ENCODE measurements around the gene MCC.

Gene MCC

DNA sequence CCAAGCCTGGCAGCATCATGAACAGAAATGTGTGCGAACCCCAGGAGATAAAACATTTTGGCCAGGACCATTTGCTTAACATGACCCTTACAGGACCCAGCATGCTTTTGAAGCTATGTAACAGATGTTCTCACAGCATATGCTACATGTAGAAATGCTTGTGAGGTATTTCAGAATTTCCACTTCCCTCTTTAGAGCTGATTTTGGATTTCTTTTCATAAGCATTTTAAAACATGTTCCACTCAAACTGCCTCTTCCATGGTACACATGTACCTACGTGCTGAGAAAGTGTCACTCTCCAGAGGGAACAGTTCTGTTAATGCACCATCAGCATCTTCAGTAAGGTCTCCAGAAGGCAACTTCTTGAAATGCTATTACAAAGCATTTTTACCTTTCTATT, 37.8 kb downstream of the MCC start:
- H3K4me3 ChIP-seq (ENCODE audit: low read length): no peak overlapping the region
- TF ChIP-seq, protein P1, sequence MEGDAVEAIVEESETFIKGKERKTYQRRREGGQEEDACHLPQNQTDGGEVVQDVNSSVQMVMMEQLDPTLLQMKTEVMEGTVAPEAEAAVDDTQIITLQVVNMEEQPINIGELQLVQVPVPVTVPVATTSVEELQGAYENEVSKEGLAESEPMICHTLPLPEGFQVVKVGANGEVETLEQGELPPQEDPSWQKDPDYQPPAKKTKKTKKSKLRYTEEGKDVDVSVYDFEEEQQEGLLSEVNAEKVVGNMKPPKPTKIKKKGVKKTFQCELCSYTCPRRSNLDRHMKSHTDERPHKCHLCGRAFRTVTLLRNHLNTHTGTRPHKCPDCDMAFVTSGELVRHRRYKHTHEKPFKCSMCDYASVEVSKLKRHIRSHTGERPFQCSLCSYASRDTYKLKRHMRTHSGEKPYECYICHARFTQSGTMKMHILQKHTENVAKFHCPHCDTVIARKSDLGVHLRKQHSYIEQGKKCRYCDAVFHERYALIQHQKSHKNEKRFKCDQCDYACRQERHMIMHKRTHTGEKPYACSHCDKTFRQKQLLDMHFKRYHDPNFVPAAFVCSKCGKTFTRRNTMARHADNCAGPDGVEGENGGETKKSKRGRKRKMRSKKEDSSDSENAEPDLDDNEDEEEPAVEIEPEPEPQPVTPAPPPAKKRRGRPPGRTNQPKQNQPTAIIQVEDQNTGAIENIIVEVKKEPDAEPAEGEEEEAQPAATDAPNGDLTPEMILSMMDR (conservative IDR thresholded peaks at IDR 0.05; ENCODE audit: low read depth, low read length): no peak
- no peak for DNase-seq (ENCODE audit: low read depth)

DNA sequence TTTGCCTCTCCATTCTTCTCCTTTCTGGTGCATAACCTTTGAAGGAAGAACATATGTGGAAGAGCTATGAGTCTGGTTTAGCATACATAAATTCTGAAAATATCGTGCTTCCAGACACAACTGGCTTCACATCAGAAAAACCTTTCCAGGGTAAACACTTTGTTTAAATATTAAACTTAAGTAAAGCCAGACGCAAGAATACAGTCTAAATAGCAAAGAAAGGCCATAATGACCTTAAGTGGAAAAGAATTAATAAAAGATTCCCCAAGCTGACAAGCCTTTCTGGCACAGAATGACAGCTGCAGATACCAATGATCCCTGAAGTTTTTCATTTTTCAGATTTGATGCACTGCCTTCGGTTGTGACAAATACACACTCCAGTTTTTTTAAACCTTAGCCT, 40.0 kb downstream of the MCC start:
- no peak overlapping the region for H3K4me3 ChIP-seq (ENCODE audit: low read length)
- no peak for DNase-seq (ENCODE audit: low read depth)
- TF ChIP-seq, protein P1 (conservative IDR thresholded peaks at IDR 0.05; ENCODE audit: low read depth, low read length): no peak

DNA sequence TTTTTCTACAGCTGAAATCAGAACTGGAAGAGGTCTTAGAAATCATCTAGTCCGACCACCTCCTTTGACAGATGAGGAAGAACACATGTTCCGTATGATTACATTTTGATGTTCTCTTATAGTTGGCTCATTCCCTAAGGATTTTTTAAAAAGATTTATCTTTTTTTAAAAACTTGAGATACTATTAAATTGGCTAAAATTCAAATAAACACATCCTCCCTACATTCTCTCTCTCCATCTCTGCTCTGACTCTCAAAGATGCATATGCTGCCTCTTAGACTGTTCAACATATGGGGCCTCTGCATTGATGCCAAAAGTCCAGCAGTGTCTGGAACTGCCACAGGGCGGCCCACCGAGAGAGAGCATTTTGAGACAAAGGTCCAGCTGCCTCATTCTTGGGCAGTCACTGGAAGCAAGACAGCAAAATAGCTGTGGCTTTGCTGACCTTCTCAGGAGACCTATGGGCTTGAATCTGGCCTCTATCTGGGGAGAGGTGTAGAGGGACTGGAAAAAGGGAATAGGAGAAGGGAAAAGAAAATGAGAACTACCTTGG, 40.7 kb downstream of the MCC start:
- TF ChIP-seq, protein P1 (conservative IDR thresholded peaks at IDR 0.05; ENCODE audit: low read depth, low read length): peak; percentile 30
- H3K4me3 ChIP-seq (ENCODE audit: low read length): no peak overlapping the region
- DNase-seq (ENCODE audit: low read depth): no peak

DNA sequence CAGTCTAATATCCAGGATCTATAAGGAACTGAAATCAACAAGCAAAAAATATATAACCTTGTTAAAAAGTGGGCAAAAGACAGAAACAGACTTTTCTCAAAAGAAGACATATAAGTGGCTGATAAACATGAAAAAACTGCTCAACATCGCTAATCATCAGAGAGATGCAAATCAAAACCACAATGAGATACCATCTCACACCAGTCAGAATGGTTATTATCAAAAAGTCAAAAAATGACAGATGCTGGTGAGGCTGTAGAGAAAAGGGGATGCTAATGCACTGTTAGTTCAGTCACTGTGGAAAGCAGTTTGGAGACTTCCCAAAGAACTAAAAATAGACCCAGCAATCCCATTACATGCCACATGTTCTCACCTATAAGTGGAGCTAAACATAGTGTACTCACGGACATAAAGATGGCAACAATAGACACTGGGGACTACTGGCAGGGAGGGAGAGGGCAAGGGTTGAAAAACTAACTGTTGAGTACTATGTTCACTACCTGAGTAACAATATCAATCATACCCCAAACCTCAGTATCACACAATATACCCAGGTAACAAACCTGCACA, 41.8 kb downstream of the MCC start:
- TF ChIP-seq, protein P1 (conservative IDR thresholded peaks at IDR 0.05; ENCODE audit: low read depth, low read length): no peak
- no peak for DNase-seq (ENCODE audit: low read depth)

DNA sequence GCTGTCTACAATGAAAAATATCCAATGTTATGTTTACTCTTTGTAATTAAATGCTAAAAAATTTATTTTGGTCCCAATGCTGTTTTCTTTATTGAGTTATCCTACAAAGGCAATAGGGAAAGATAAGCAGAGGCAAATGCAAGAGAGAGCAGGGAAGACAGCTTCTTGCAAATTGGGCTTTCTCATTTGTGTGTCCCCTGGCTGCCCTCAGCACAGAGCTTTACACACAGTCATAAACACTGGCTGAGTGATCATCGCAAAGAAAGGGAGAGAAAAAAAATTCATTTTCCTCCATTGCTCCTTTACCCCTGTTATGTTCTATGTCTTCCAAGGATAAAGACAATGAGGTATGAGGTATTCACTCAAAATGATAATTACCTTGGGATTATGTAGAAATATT, 51.1 kb downstream of the MCC start:
- H3K4me3 ChIP-seq (ENCODE audit: low read length): no peak overlapping the region
- TF ChIP-seq, protein P1 (conservative IDR thresholded peaks at IDR 0.05; ENCODE audit: low read depth, low read length): no peak
- no peak for DNase-seq (ENCODE audit: low read depth)

More for the DNA sequence above, 41.8 kb downstream of the MCC start:
- H3K4me3 ChIP-seq (ENCODE audit: low read length): no peak overlapping the region

DNA sequence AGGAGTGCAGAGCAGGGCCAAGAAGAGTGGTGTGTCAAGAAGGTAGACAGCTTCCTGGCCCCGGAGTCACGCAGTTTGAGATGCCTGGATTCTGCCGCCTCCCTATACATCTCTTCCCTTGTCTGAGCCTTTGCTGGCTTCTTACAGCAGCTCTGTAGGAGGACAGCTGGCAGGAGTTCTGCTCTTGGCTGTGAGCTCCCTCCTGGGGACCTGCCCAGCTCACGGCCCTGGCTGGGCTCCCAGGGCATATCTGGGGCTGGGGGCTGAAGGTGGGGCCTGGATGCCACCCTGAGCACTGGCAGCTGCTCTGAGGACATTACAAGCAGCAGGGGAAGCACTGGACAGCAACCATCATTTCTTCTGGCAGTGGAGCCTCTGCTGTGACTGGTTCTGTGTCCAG, 52.7 kb downstream of the MCC start:
- no peak for DNase-seq (ENCODE audit: low read depth)
- TF ChIP-seq, protein P1 (conservative IDR thresholded peaks at IDR 0.05; ENCODE audit: low read depth, low read length): no peak
- H3K4me3 ChIP-seq (ENCODE audit: low read length): no peak overlapping the region

DNA sequence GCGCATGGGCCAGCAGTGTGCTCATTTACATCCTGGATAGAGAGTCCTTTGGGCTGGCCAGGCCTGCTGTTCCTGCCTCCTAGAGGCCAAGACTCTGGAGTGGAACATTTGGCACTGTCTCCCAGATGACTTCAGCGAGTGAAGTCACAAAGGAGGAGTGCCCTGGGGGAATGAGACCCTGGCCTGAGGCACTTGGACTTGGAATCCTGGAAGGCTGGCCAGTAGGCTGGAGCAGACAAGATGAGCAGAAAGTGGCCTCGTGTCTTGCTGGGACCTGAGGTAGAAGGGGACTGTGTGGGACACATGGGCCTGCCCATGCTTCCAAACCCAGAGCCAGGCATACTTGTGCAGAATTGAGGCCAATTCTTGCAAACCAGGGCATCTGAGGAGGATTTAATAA, 53.4 kb downstream of the MCC start, which contains the start of gene TSSK1B:
TSS of gene TSSK1B (minus strand) at position 101 of the 400 bp plus-strand sequence. CDS start 150 bp downstream, outside the sequence.
- TF ChIP-seq, protein P1 (conservative IDR thresholded peaks at IDR 0.05; ENCODE audit: low read depth, low read length): no peak
- no peak within 1 kb of the TSS for H3K4me3 ChIP-seq (ENCODE audit: low read length)
- DNase-seq (ENCODE audit: low read depth): no peak
